HEK293 (cell line): Measurements from ENCODE around the gene FRMD4A.

Experiments
- CTCF ChIA-PET: fragments of 350-600 bp; formaldehyde crosslinking; extraction: SDS; loops from one replicate; lab custom pipeline; 2021; ENCODE audit warnings: antibody characterized with exemption; lab: Yijun Ruan, JAX
- POLR2A ChIA-PET: fragments of 300-600 bp; formaldehyde crosslinking; extraction: SDS; loops from one replicate; lab custom pipeline; 2020; ENCODE audit warnings: antibody characterized with exemption, inconsistent platforms; lab: Yijun Ruan, JAX
- H3K27ac ChIP-seq: fragments of 200-500 bp; sonication (Bioruptor generic); 2 replicates; pipeline ENCODE4 v1.5.1; 2014; ENCODE audit warnings: low read depth, low read length, control low read depth, inconsistent platforms; ENCODE audit errors: extremely low read depth
- H3K36me3 ChIP-seq, 2 experiments: fragments of 200-500 bp in 1 of 2; sonication (Bioruptor generic) in 1 of 2; 1 replicate in 1 of 2; 2 replicates in 1 of 2; pipeline ENCODE4 v1.5.1; 2014 to 2017; ENCODE audit warnings: inconsistent platforms in 2 of 2, low read length in 2 of 2; ENCODE audit not compliant: control insufficient read depth in 2 of 2, insufficient read depth in 1 of 2
- H3K4me1 ChIP-seq: fragments of 200-500 bp; sonication (Bioruptor generic); 2 replicates; pipeline ENCODE4 v1.5.1; 2014; ENCODE audit warnings: mild to moderate bottlenecking, low read length, inconsistent platforms; ENCODE audit not compliant: control insufficient read depth, insufficient read depth
- H3K4me3 ChIP-seq: 2 replicates; pipeline ENCODE4 v1.5.1; 2011; ENCODE audit warnings: low read depth, mild to moderate bottlenecking, control low read depth, low read length, moderate library complexity
- H3K9me3 ChIP-seq: fragments of 200-500 bp; sonication (Bioruptor generic); 2 replicates; pipeline ENCODE4 v1.5.1; 2014; ENCODE audit warnings: low read depth, low read length, inconsistent platforms; ENCODE audit not compliant: control insufficient read depth, insufficient read depth
- FEZF1 ChIP-seq: fragments of 450-650 bp; formaldehyde crosslinking; IDR thresholded peaks from 2 replicates; pipeline ENCODE4 v1.5.1; 2016; ENCODE audit warnings: missing biosample characterization, missing genetic modification characterization
- HOXD13 ChIP-seq: sonication (generic); formaldehyde crosslinking; IDR thresholded peaks from 2 replicates; pipeline ENCODE4 v1.8.0; 2022; ENCODE audit warnings: missing genetic modification reagents, borderline replicate concordance
- KLF1 ChIP-seq: fragments of 450-650 bp; formaldehyde crosslinking; IDR thresholded peaks from 2 replicates; pipeline ENCODE4 v1.5.1; 2016; ENCODE audit warnings: missing biosample characterization, missing genetic modification characterization
- KLF16 ChIP-seq: fragments of 450-650 bp; formaldehyde crosslinking; IDR thresholded peaks from 2 replicates; pipeline ENCODE4 v1.5.1; 2017; ENCODE audit warnings: missing biosample characterization, missing genetic modification characterization
- KLF17 ChIP-seq: fragments of 450-650 bp; formaldehyde crosslinking; IDR thresholded peaks from 2 replicates; pipeline ENCODE4 v1.5.1; 2016; ENCODE audit warnings: missing biosample characterization, missing genetic modification characterization
- OVOL3 ChIP-seq: fragments of 450-650 bp; formaldehyde crosslinking; IDR thresholded peaks from 2 replicates; pipeline ENCODE4 v1.5.1; 2016; ENCODE audit warnings: missing biosample characterization, missing genetic modification characterization
- PBX3 ChIP-seq: sonication (generic); formaldehyde crosslinking; IDR thresholded peaks from 2 replicates; pipeline ENCODE4 v1.8.1; 2022; ENCODE audit warnings: mild to moderate bottlenecking, moderate library complexity, missing genetic modification reagents
- SETDB1 ChIP-seq: IDR thresholded peaks from one replicate; pipeline ENCODE4 v1.6.1; 2017; ENCODE audit warnings: mild to moderate bottlenecking, low read length, moderate library complexity, mixed read lengths; ENCODE audit not compliant: insufficient read length
- ZBTB10 ChIP-seq: fragments of 450-650 bp; formaldehyde crosslinking; IDR thresholded peaks from 2 replicates; pipeline ENCODE4 v1.5.1; 2016; ENCODE audit warnings: missing biosample characterization, missing genetic modification characterization
- ZBTB6 ChIP-seq: fragments of 450-650 bp; formaldehyde crosslinking; IDR thresholded peaks from 2 replicates; pipeline ENCODE4 v1.5.1; 2017; ENCODE audit warnings: missing biosample characterization, missing genetic modification characterization
- ZNF138 ChIP-seq: fragments of 450-650 bp; formaldehyde crosslinking; IDR thresholded peaks from 2 replicates; pipeline ENCODE4 v1.5.1; 2016; ENCODE audit warnings: missing biosample characterization, missing genetic modification characterization, borderline replicate concordance
- ZNF146 ChIP-seq: fragments of 450-650 bp; formaldehyde crosslinking; IDR thresholded peaks from 2 replicates; pipeline ENCODE4 v1.5.1; 2016; ENCODE audit warnings: missing biosample characterization, missing genetic modification characterization
- ZNF214 ChIP-seq: fragments of 450-650 bp; formaldehyde crosslinking; IDR thresholded peaks from 2 replicates; pipeline ENCODE4 v1.5.1; 2017; ENCODE audit warnings: missing biosample characterization, mild to moderate bottlenecking, missing genetic modification characterization, borderline replicate concordance
- ZNF23 ChIP-seq: fragments of 450-650 bp; formaldehyde crosslinking; IDR thresholded peaks from 2 replicates; pipeline ENCODE4 v1.5.1; 2016; ENCODE audit warnings: missing biosample characterization, missing genetic modification characterization, borderline replicate concordance
- ZNF311 ChIP-seq: fragments of 450-650 bp; formaldehyde crosslinking; IDR thresholded peaks from 2 replicates; pipeline ENCODE4 v1.5.1; 2017; ENCODE audit warnings: missing biosample characterization, missing genetic modification characterization, borderline replicate concordance
- ZNF354C ChIP-seq: fragments of 450-650 bp; formaldehyde crosslinking; IDR thresholded peaks from 2 replicates; pipeline ENCODE4 v1.5.1; 2016; ENCODE audit warnings: missing biosample characterization, missing genetic modification characterization, low read depth, borderline replicate concordance
- ZNF433 ChIP-seq: fragments of 450-650 bp; formaldehyde crosslinking; IDR thresholded peaks from 2 replicates; pipeline ENCODE4 v1.5.1; 2016; ENCODE audit warnings: missing biosample characterization, missing genetic modification characterization, low read depth
- ZNF449 ChIP-seq: fragments of 450-650 bp; formaldehyde crosslinking; IDR thresholded peaks from 2 replicates; pipeline ENCODE4 v1.5.1; 2017; ENCODE audit warnings: missing biosample characterization, mild to moderate bottlenecking, missing genetic modification characterization, moderate library complexity
- ZNF510 ChIP-seq: fragments of 450-650 bp; formaldehyde crosslinking; IDR thresholded peaks from 2 replicates; pipeline ENCODE4 v1.5.1; 2018; ENCODE audit warnings: mild to moderate bottlenecking, missing genetic modification characterization, missing biosample characterization; ENCODE audit not compliant: insufficient replicate concordance
- ZNF560 ChIP-seq: fragments of 450-650 bp; formaldehyde crosslinking; IDR thresholded peaks from 2 replicates; pipeline ENCODE4 v1.5.1; 2017; ENCODE audit warnings: missing biosample characterization, missing genetic modification characterization, borderline replicate concordance
- ZNF596 ChIP-seq: fragments of 450-650 bp; IDR thresholded peaks from 2 replicates; pipeline ENCODE4 v1.5.0; 2018; ENCODE audit warnings: missing biosample characterization, mild to moderate bottlenecking, missing genetic modification characterization, moderate library complexity
- ZSCAN16 ChIP-seq: fragments of 450-650 bp; formaldehyde crosslinking; IDR thresholded peaks from 2 replicates; pipeline ENCODE4 v1.5.1; 2016; ENCODE audit warnings: missing biosample characterization, missing genetic modification characterization
- ZSCAN4 ChIP-seq: fragments of 450-650 bp; formaldehyde crosslinking; IDR thresholded peaks from 2 replicates; pipeline ENCODE4 v1.5.1; 2017; ENCODE audit warnings: missing biosample characterization, missing genetic modification characterization

Gene FRMD4A

GRCh38 chr10:13956826-13957225 is 373.9 kb downstream of the FRMD4A start:
- POLR2A ChIA-PET, result no interaction called here

GRCh38 chr10:13955409-13956068 is 375.2 kb downstream of the FRMD4A start:
- H3K27ac ChIP-seq, result no peak overlapping the region
- POLR2A ChIA-PET, result no interaction called here
- TF ChIP-seq ZNF23 (tag by site-specific recombination), result no peak
- no peak for TF ChIP-seq ZNF510
- TF ChIP-seq ZNF214 (tag by site-specific recombination), result no peak
- TF ChIP-seq ZSCAN4, result no peak
- no peak for TF ChIP-seq ZSCAN16 (tag by site-specific recombination)
- TF ChIP-seq PBX3, result no peak
- TF ChIP-seq SETDB1, result no peak
- TF ChIP-seq HOXD13 (CRISPR knock-in tag), result no peak
- no peak for TF ChIP-seq ZNF354C
- no peak for TF ChIP-seq FEZF1 (tag by site-specific recombination)

More at GRCh38 chr10:13956826-13957225, 373.9 kb downstream of the FRMD4A start:
- Histone ChIP-seq H3K27ac (no peak overlapping the region), H3K9me3 (no peaks in the 10 kb centered on the region), H3K4me3 (no peak overlapping the region), H3K4me1 (no peaks in the 10 kb centered on the region), H3K36me3 (no peaks in the 10 kb centered on the region)
- CTCF ChIA-PET, result no interaction called here
- TF ChIP-seq ZNF596 (tag by site-specific recombination) (no peak), ZNF449 (tag by site-specific recombination) (no peak), ZNF311 (no peak), KLF16 (tag by site-specific recombination) (no peak), ZNF560 (tag by site-specific recombination) (no peak), KLF1 (tag by site-specific recombination) (no peak), ZBTB6 (tag by site-specific recombination) (no peak), ZBTB10 (tag by site-specific recombination) (no peak), OVOL3 (tag by site-specific recombination) (no peak), ZNF433 (no peak), KLF17 (tag by site-specific recombination) (no peak), ZNF138 (tag by site-specific recombination) (no peak), SETDB1 (no peak), ZNF146 (no peak)

More at GRCh38 chr10:13955409-13956068, 375.2 kb downstream of the FRMD4A start:
- Histone ChIP-seq H3K4me1 (no peaks in the 10 kb centered on the region), H3K4me3 (no peak overlapping the region), H3K36me3 (no peaks in the 10 kb centered on the region), H3K9me3 (no peaks in the 10 kb centered on the region)
- CTCF ChIA-PET, result no interaction called here
